WTC11 (cell line): ENCODE data around the gene HAUS8. TPM values are rescaled to one million over a fixed set of nuclear protein-coding genes. Genes with fewer than 3 reads are reported as not detected.
A peak's percentile ranks its signal among the peaks of the same experiment; 100 is the strongest.

ENCODE experiments used
- ATAC-seq: fragments of 200-7000 bp; cut with Tn5 transposase; 2 replicates; pipeline ENCODE4 v1.10.0; 2021; ENCODE audit warnings: mild to moderate bottlenecking, moderate library complexity
- CTCF ChIA-PET: fragments of 300-600 bp; sonication (Branson Sonifier 250); formaldehyde crosslinking; loops from one replicate; lab custom pipeline; 2021; ENCODE audit warnings: antibody characterized with exemption; lab: Charles Lee
- POLR2A ChIA-PET: fragments of 350-600 bp; sonication (Branson Sonifier 250); formaldehyde crosslinking; loops from one replicate; lab custom pipeline; 2021; ENCODE audit warnings: antibody characterized with exemption; lab: Charles Lee
- DNase-seq: peaks from one replicate; pipeline ENCODE4 v3.0.0; 2021; ENCODE audit warnings: low spot score
- H3K27ac Mint-ChIP-seq: 2 replicates; pipeline ENCODE4 v1.8.0; 2021; ENCODE audit warnings: mixed read lengths
- H3K27me3 Mint-ChIP-seq: 2 replicates; pipeline ENCODE4 v1.8.0; 2021; ENCODE audit warnings: low read depth, mild to moderate bottlenecking, moderate library complexity, mixed read lengths
- H3K36me3 Mint-ChIP-seq: 2 replicates; pipeline ENCODE4 v1.8.0; 2021; ENCODE audit warnings: mixed read lengths
- H3K4me1 Mint-ChIP-seq: 2 replicates; pipeline ENCODE4 v1.8.0; 2022; ENCODE audit warnings: mixed read lengths
- H3K4me3 Mint-ChIP-seq: 2 replicates; pipeline ENCODE4 v1.8.0; 2021; ENCODE audit warnings: mild to moderate bottlenecking, moderate library complexity, mixed read lengths
- H3K9me3 Mint-ChIP-seq: 2 replicates; pipeline ENCODE4 v1.8.0; 2021; ENCODE audit warnings: mixed read lengths
- ATF2 ChIP-seq: sonication (generic); formaldehyde crosslinking; IDR thresholded peaks from 2 replicates; pipeline ENCODE4 v1.8.1; 2022; ENCODE audit warnings: low read depth, missing genetic modification reagents, borderline replicate concordance
- CDX4 ChIP-seq: fragments of 250-450 bp; sonication (Bioruptor Pico); IDR thresholded peaks from 2 replicates; pipeline ENCODE4 v1.9.0; 2021; ENCODE audit warnings: moderate library complexity, mild to moderate bottlenecking, inconsistent platforms, borderline replicate concordance
- CTCF ChIP-seq: fragments of 200-600 bp; IDR thresholded peaks from 2 replicates; pipeline ENCODE4 v1.8.0; 2022; ENCODE audit warnings: antibody characterized with exemption
- E2F1 ChIP-seq: sonication (generic); formaldehyde crosslinking; IDR thresholded peaks from 2 replicates; pipeline ENCODE4 v1.8.0; 2022; ENCODE audit warnings: mild to moderate bottlenecking, missing genetic modification reagents
- FOXK1 ChIP-seq: sonication (generic); formaldehyde crosslinking; IDR thresholded peaks from 2 replicates; pipeline ENCODE4 v1.8.0; 2022; ENCODE audit warnings: mild to moderate bottlenecking, moderate library complexity, missing genetic modification reagents
- FOXP1 ChIP-seq: sonication (generic); formaldehyde crosslinking; IDR thresholded peaks from 2 replicates; pipeline ENCODE4 v1.8.0; 2022; ENCODE audit warnings: missing genetic modification reagents, mild to moderate bottlenecking, moderate library complexity, borderline replicate concordance
- FOXP4 ChIP-seq: sonication (generic); formaldehyde crosslinking; IDR thresholded peaks from 2 replicates; pipeline ENCODE4 v1.8.0; 2022; ENCODE audit warnings: mild to moderate bottlenecking, missing genetic modification reagents
- HMGA2 ChIP-seq: fragments of 250-450 bp; sonication (Bioruptor Pico); IDR thresholded peaks from 2 replicates; pipeline ENCODE4 v1.4.0; 2021; ENCODE audit warnings: mild to moderate bottlenecking, moderate library complexity
- HMGXB4 ChIP-seq: sonication (generic); formaldehyde crosslinking; IDR thresholded peaks from 2 replicates; pipeline ENCODE4 v1.8.1; 2023; ENCODE audit warnings: mild to moderate bottlenecking, moderate library complexity, missing genetic modification reagents
- IRF2 ChIP-seq: sonication (generic); formaldehyde crosslinking; IDR thresholded peaks from 2 replicates; pipeline ENCODE4 v1.8.0; 2022; ENCODE audit warnings: low read depth, missing genetic modification reagents, borderline replicate concordance
- NFATC4 ChIP-seq: fragments of 250-450 bp; sonication (Bioruptor Pico); IDR thresholded peaks from 2 replicates; pipeline ENCODE4 v1.9.0; 2021; ENCODE audit warnings: mild to moderate bottlenecking
- NFE2L1 ChIP-seq: sonication (generic); formaldehyde crosslinking; IDR thresholded peaks from 2 replicates; pipeline ENCODE4 v1.8.1; 2023; ENCODE audit warnings: missing genetic modification reagents
- NFYB ChIP-seq: sonication (generic); formaldehyde crosslinking; conservative IDR thresholded peaks from 2 replicates; pipeline ENCODE4 v1.8.0; 2022; ENCODE audit warnings: low read depth, missing genetic modification reagents
- OVOL2 ChIP-seq: fragments of 250-450 bp; sonication (Bioruptor Pico); IDR thresholded peaks from 2 replicates; pipeline ENCODE4 v1.9.0; 2021; ENCODE audit warnings: mild to moderate bottlenecking, borderline replicate concordance
- TCF7 ChIP-seq: sonication (generic); formaldehyde crosslinking; IDR thresholded peaks from 2 replicates; pipeline ENCODE4 v1.8.0; 2022; ENCODE audit warnings: mild to moderate bottlenecking, low read depth, missing genetic modification reagents, moderate library complexity
- ZMAT4 ChIP-seq: fragments of 250-450 bp; sonication (Bioruptor Pico); IDR thresholded peaks from 2 replicates; pipeline ENCODE4 v1.9.0; 2021; ENCODE audit warnings: mild to moderate bottlenecking
- ZNF281 ChIP-seq: sonication (generic); formaldehyde crosslinking; IDR thresholded peaks from 2 replicates; pipeline ENCODE4 v1.8.0; 2023; ENCODE audit warnings: mild to moderate bottlenecking, missing genetic modification reagents
- ZNF416 ChIP-seq: fragments of 250-450 bp; sonication (Bioruptor Pico); IDR thresholded peaks from 2 replicates; pipeline ENCODE4 v1.9.0; 2021; ENCODE audit warnings: mild to moderate bottlenecking, inconsistent platforms
- ZNF671 ChIP-seq: fragments of 250-450 bp; sonication (Bioruptor Pico); IDR thresholded peaks from 2 replicates; pipeline ENCODE4 v1.8.0; 2021; ENCODE audit warnings: mild to moderate bottlenecking
- total RNA-seq: library from RNA; stranded (reverse); gene quantifications from 3 replicates; pipeline ENCODE4 v1.2.3, GENCODE V29; 2021

Gene HAUS8
- total RNA-seq, 1 experiment from 2014 or later = 29.7 TPM

- no peak for ATAC-seq
- Mint-ChIP-seq H3K27ac (peak overlapping the region; percentile 90), H3K36me3 (peaks cover 8% of the 10 kb centered on the region; the same call in 1 of the 2 replicates), H3K27me3 (no peaks in the 10 kb centered on the region), H3K4me1 (peaks cover 42% of the 10 kb centered on the region), H3K4me3 (no peak overlapping the region), H3K9me3 (no peaks in the 10 kb centered on the region)
- CTCF ChIA-PET = no interaction called here
- no peak for TF ChIP-seq ZMAT4
- no peak for TF ChIP-seq NFYB
- no peak for TF ChIP-seq FOXP1 (CRISPR knock-in tag)
- no peak for TF ChIP-seq NFATC4 (CRISPR knock-in tag)
- no peak for TF ChIP-seq ATF2 (CRISPR knock-in tag)
- no peak for TF ChIP-seq ZNF281
- TF ChIP-seq ZNF671 (CRISPR knock-in tag) = no peak
- TF ChIP-seq FOXK1 (CRISPR knock-in tag) = no peak
- TF ChIP-seq ZNF416 (CRISPR knock-in tag) = no peak
- no peak for TF ChIP-seq HMGA2 (CRISPR knock-in tag)
- no peak for TF ChIP-seq OVOL2
- POLR2A ChIA-PET = no interaction called here
- no peak for DNase-seq
Measured at GRCh38 chr19:17112700-17113099, 37.4 kb upstream of the HAUS8 start.

GRCh38 chr19:17112271-17112670 is 37.0 kb upstream of the HAUS8 start:
- Mint-ChIP-seq H3K4me1 (peaks cover 42% of the 10 kb centered on the region), H3K27me3 (no peaks in the 10 kb centered on the region), H3K4me3 (no peak overlapping the region), H3K36me3 (peaks cover 8% of the 10 kb centered on the region; the same call in 1 of the 2 replicates), H3K9me3 (no peaks in the 10 kb centered on the region), H3K27ac (peak overlapping the region; percentile 23; the same call in 1 of the 2 replicates)
- ChIA-PET POLR2A (no interaction called here), CTCF (no interaction called here)
- ATAC-seq (no peak), DNase-seq (no peak)
- TF ChIP-seq CTCF (no peak), TCF7 (CRISPR knock-in tag) (no peak), HMGXB4 (CRISPR knock-in tag) (no peak), FOXP1 (CRISPR knock-in tag) (no peak), IRF2 (CRISPR knock-in tag) (no peak), E2F1 (CRISPR knock-in tag) (no peak), FOXP4 (CRISPR knock-in tag) (no peak), ZNF416 (CRISPR knock-in tag) (no peak), CDX4 (CRISPR knock-in tag) (no peak), NFE2L1 (CRISPR knock-in tag) (no peak)
